HEK293 (cell line): ENCODE data around the gene LRRC30.

Source experiments
- CTCF ChIA-PET: fragments of 350-600 bp; formaldehyde crosslinking; extraction: SDS; loops from one replicate; lab custom pipeline; 2021; ENCODE audit warnings: antibody characterized with exemption; lab: Yijun Ruan, JAX
- POLR2A ChIA-PET: fragments of 300-600 bp; formaldehyde crosslinking; extraction: SDS; loops from one replicate; lab custom pipeline; 2020; ENCODE audit warnings: antibody characterized with exemption, inconsistent platforms; lab: Yijun Ruan, JAX
- H3K27ac ChIP-seq: fragments of 200-500 bp; sonication (Bioruptor generic); 2 replicates; pipeline ENCODE4 v1.5.1; 2014; ENCODE audit warnings: low read depth, low read length, control low read depth, inconsistent platforms; ENCODE audit errors: extremely low read depth
- H3K36me3 ChIP-seq, 2 experiments: fragments of 200-500 bp in 1 of 2; sonication (Bioruptor generic) in 1 of 2; 1 replicate in 1 of 2; 2 replicates in 1 of 2; pipeline ENCODE4 v1.5.1; 2014 to 2017; ENCODE audit warnings: inconsistent platforms in 2 of 2, low read length in 2 of 2; ENCODE audit not compliant: control insufficient read depth in 2 of 2, insufficient read depth in 1 of 2
- H3K4me1 ChIP-seq: fragments of 200-500 bp; sonication (Bioruptor generic); 2 replicates; pipeline ENCODE4 v1.5.1; 2014; ENCODE audit warnings: mild to moderate bottlenecking, low read length, inconsistent platforms; ENCODE audit not compliant: control insufficient read depth, insufficient read depth
- H3K4me3 ChIP-seq: 2 replicates; pipeline ENCODE4 v1.5.1; 2011; ENCODE audit warnings: low read depth, mild to moderate bottlenecking, control low read depth, low read length, moderate library complexity
- H3K9me3 ChIP-seq: fragments of 200-500 bp; sonication (Bioruptor generic); 2 replicates; pipeline ENCODE4 v1.5.1; 2014; ENCODE audit warnings: low read depth, low read length, inconsistent platforms; ENCODE audit not compliant: control insufficient read depth, insufficient read depth
- HOXC10 ChIP-seq: sonication (generic); formaldehyde crosslinking; IDR thresholded peaks from 2 replicates; pipeline ENCODE4 v1.8.1; 2023; ENCODE audit warnings: mild to moderate bottlenecking, missing genetic modification reagents
- OSR2 ChIP-seq: fragments of 450-650 bp; formaldehyde crosslinking; IDR thresholded peaks from 2 replicates; pipeline ENCODE4 v1.5.1; 2016; ENCODE audit warnings: missing biosample characterization, missing genetic modification characterization
- TRIM28 ChIP-seq: IDR thresholded peaks from 2 replicates; pipeline ENCODE4 v1.6.1; 2011; ENCODE audit warnings: low read length, control low read depth, borderline replicate concordance
- YY2 ChIP-seq: fragments of 450-650 bp; formaldehyde crosslinking; IDR thresholded peaks from 2 replicates; pipeline ENCODE4 v1.5.1; 2016; ENCODE audit warnings: missing biosample characterization, missing genetic modification characterization
- ZBTB1 ChIP-seq: fragments of 450-650 bp; formaldehyde crosslinking; IDR thresholded peaks from 2 replicates; pipeline ENCODE4 v1.5.1; 2016; ENCODE audit warnings: missing biosample characterization, missing genetic modification characterization
- ZIC2 ChIP-seq: fragments of 450-650 bp; formaldehyde crosslinking; IDR thresholded peaks from 2 replicates; pipeline ENCODE4 v1.5.1; 2016; ENCODE audit warnings: missing biosample characterization, missing genetic modification characterization
- ZNF133 ChIP-seq: fragments of 450-650 bp; formaldehyde crosslinking; IDR thresholded peaks from 2 replicates; pipeline ENCODE4 v1.5.1; 2016; ENCODE audit warnings: missing biosample characterization, missing genetic modification characterization
- ZNF174 ChIP-seq: fragments of 450-650 bp; formaldehyde crosslinking; IDR thresholded peaks from 2 replicates; pipeline ENCODE4 v1.5.0; 2017; ENCODE audit warnings: missing biosample characterization, mild to moderate bottlenecking, missing genetic modification characterization
- ZNF2 ChIP-seq: fragments of 450-650 bp; formaldehyde crosslinking; IDR thresholded peaks from 2 replicates; pipeline ENCODE4 v1.5.1; 2016; ENCODE audit warnings: missing biosample characterization, missing genetic modification characterization
- ZNF214 ChIP-seq: fragments of 450-650 bp; formaldehyde crosslinking; IDR thresholded peaks from 2 replicates; pipeline ENCODE4 v1.5.1; 2017; ENCODE audit warnings: missing biosample characterization, mild to moderate bottlenecking, missing genetic modification characterization, borderline replicate concordance
- ZNF335 ChIP-seq: fragments of 450-650 bp; formaldehyde crosslinking; conservative IDR thresholded peaks from 2 replicates; pipeline ENCODE4 v1.5.1; 2016; ENCODE audit warnings: missing biosample characterization, missing genetic modification characterization
- ZNF473 ChIP-seq: fragments of 450-650 bp; formaldehyde crosslinking; IDR thresholded peaks from 2 replicates; pipeline ENCODE4 v1.5.1; 2017; ENCODE audit warnings: missing biosample characterization, missing genetic modification characterization
- ZNF514 ChIP-seq: fragments of 450-650 bp; formaldehyde crosslinking; IDR thresholded peaks from 2 replicates; pipeline ENCODE4 v1.5.1; 2016; ENCODE audit warnings: missing biosample characterization, missing genetic modification characterization
- ZNF521 ChIP-seq: fragments of 450-650 bp; formaldehyde crosslinking; IDR thresholded peaks from 2 replicates; pipeline ENCODE4 v1.5.1; 2017; ENCODE audit warnings: missing biosample characterization, mild to moderate bottlenecking, missing genetic modification characterization
- ZNF544 ChIP-seq: fragments of 450-650 bp; formaldehyde crosslinking; IDR thresholded peaks from 2 replicates; pipeline ENCODE4 v1.5.0; 2017; ENCODE audit warnings: missing biosample characterization, missing genetic modification characterization
- ZNF560 ChIP-seq: fragments of 450-650 bp; formaldehyde crosslinking; IDR thresholded peaks from 2 replicates; pipeline ENCODE4 v1.5.1; 2017; ENCODE audit warnings: missing biosample characterization, missing genetic modification characterization, borderline replicate concordance
- ZNF561 ChIP-seq: fragments of 450-650 bp; IDR thresholded peaks from 2 replicates; pipeline ENCODE4 v1.5.1; 2018; ENCODE audit warnings: missing biosample characterization, missing genetic modification characterization, borderline replicate concordance
- ZNF624 ChIP-seq: fragments of 450-650 bp; formaldehyde crosslinking; IDR thresholded peaks from 2 replicates; pipeline ENCODE4 v1.5.1; 2017; ENCODE audit warnings: missing biosample characterization, missing genetic modification characterization
- ZNF768 ChIP-seq: fragments of 450-650 bp; formaldehyde crosslinking; IDR thresholded peaks from 2 replicates; pipeline ENCODE4 v1.5.1; 2018; ENCODE audit warnings: missing biosample characterization, mild to moderate bottlenecking, missing genetic modification characterization
- TF ChIP-seq, protein P1 (sequence below): fragments of 450-650 bp; IDR thresholded peaks from 2 replicates; pipeline ENCODE4 v1.5.1; 2018; ENCODE audit warnings: missing biosample characterization, missing genetic modification characterization
- TF ChIP-seq, protein P2 (sequence below): fragments of 450-650 bp; formaldehyde crosslinking; IDR thresholded peaks from 2 replicates; pipeline ENCODE4 v1.5.1; 2017; ENCODE audit warnings: missing biosample characterization, missing genetic modification characterization
- TF ChIP-seq, protein P3 (sequence below): fragments of 450-650 bp; formaldehyde crosslinking; conservative IDR thresholded peaks from 2 replicates; pipeline ENCODE4 v1.5.1; 2016; ENCODE audit warnings: low read depth, missing biosample characterization, missing genetic modification characterization

Gene LRRC30

DNA sequence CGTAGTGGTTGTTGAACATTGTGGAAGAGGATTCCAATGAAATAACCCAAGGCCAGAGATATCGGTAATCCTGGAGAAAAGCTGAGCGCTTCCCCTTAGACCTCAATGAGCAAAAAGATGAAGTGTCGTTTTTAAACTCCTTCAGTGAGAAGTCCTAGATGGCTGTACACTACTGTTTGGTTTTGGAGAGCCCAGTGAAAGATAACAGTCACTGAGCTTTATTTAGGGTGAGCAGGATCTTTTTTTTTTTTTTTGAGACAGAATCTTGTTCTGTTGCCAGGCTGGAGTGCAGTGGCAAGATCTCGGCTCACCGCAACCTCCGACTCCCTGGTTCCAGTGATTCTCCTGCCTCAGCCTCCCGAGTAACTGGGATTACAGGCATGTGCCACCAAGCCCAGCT lies 24.2 kb downstream of the LRRC30 start:
- no peak overlapping the region for H3K4me3 ChIP-seq
- H3K36me3 ChIP-seq: no peaks in the 10 kb centered on the region
- TF ChIP-seq, protein P1, sequence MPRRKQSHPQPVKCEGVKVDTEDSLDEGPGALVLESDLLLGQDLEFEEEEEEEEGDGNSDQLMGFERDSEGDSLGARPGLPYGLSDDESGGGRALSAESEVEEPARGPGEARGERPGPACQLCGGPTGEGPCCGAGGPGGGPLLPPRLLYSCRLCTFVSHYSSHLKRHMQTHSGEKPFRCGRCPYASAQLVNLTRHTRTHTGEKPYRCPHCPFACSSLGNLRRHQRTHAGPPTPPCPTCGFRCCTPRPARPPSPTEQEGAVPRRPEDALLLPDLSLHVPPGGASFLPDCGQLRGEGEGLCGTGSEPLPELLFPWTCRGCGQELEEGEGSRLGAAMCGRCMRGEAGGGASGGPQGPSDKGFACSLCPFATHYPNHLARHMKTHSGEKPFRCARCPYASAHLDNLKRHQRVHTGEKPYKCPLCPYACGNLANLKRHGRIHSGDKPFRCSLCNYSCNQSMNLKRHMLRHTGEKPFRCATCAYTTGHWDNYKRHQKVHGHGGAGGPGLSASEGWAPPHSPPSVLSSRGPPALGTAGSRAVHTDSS (tag by site-specific recombination): no peak
- TF ChIP-seq ZNF521 (tag by site-specific recombination) (no peak), TRIM28 (no peak), ZNF624 (tag by site-specific recombination) (no peak), ZNF214 (tag by site-specific recombination) (no peak)
- H3K27ac ChIP-seq: no peak overlapping the region
- ChIA-PET CTCF (no interaction called here), POLR2A (interaction anchor here (0.7 kb wide), 1 partner anchor 682 kb away, joined by 3 read pairs; no protein-coding TSS in a partner anchor)
- no peaks in the 10 kb centered on the region for H3K9me3 ChIP-seq
- H3K4me1 ChIP-seq: no peaks in the 10 kb centered on the region

DNA sequence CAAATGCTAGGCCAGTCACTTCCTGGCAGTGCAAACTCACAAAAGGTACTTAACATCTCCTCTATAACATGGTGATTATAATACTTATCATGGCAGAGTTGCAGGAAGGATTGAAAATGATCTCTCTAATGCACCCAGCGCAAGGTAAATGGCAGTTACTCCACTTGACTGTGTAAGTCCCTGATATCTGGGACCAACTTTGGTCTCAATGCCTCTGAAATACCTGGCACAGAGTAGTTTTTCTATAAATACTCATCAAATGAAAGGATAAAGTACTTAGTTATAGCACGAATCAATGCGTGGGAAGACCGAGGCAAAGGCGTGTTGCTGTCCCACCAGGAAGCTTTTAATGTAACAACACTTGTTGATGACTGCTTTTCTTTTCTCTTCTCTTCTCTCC lies 24.8 kb downstream of the LRRC30 start:
- TF ChIP-seq, protein P2, sequence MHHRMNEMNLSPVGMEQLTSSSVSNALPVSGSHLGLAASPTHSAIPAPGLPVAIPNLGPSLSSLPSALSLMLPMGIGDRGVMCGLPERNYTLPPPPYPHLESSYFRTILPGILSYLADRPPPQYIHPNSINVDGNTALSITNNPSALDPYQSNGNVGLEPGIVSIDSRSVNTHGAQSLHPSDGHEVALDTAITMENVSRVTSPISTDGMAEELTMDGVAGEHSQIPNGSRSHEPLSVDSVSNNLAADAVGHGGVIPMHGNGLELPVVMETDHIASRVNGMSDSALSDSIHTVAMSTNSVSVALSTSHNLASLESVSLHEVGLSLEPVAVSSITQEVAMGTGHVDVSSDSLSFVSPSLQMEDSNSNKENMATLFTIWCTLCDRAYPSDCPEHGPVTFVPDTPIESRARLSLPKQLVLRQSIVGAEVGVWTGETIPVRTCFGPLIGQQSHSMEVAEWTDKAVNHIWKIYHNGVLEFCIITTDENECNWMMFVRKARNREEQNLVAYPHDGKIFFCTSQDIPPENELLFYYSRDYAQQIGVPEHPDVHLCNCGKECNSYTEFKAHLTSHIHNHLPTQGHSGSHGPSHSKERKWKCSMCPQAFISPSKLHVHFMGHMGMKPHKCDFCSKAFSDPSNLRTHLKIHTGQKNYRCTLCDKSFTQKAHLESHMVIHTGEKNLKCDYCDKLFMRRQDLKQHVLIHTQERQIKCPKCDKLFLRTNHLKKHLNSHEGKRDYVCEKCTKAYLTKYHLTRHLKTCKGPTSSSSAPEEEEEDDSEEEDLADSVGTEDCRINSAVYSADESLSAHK (tag by site-specific recombination): no peak
- TF ChIP-seq ZNF2: no peak
- no peak for TF ChIP-seq ZIC2 (tag by site-specific recombination)
- no peak for TF ChIP-seq ZNF560 (tag by site-specific recombination)
- no peak for TF ChIP-seq ZNF174
- no peak for TF ChIP-seq OSR2 (tag by site-specific recombination)
- TF ChIP-seq ZNF335 (tag by site-specific recombination): no peak
- TF ChIP-seq ZNF768 (tag by site-specific recombination): no peak
- no peak for TF ChIP-seq HOXC10
- no peak for TF ChIP-seq ZNF133 (tag by site-specific recombination)
- no peak overlapping the region for H3K27ac ChIP-seq
- ChIA-PET CTCF (no interaction called here), POLR2A (no interaction called here)
- H3K36me3 ChIP-seq: no peaks in the 10 kb centered on the region
- no peaks in the 10 kb centered on the region for H3K9me3 ChIP-seq
- no peak overlapping the region for H3K4me3 ChIP-seq
- H3K4me1 ChIP-seq: no peaks in the 10 kb centered on the region

DNA sequence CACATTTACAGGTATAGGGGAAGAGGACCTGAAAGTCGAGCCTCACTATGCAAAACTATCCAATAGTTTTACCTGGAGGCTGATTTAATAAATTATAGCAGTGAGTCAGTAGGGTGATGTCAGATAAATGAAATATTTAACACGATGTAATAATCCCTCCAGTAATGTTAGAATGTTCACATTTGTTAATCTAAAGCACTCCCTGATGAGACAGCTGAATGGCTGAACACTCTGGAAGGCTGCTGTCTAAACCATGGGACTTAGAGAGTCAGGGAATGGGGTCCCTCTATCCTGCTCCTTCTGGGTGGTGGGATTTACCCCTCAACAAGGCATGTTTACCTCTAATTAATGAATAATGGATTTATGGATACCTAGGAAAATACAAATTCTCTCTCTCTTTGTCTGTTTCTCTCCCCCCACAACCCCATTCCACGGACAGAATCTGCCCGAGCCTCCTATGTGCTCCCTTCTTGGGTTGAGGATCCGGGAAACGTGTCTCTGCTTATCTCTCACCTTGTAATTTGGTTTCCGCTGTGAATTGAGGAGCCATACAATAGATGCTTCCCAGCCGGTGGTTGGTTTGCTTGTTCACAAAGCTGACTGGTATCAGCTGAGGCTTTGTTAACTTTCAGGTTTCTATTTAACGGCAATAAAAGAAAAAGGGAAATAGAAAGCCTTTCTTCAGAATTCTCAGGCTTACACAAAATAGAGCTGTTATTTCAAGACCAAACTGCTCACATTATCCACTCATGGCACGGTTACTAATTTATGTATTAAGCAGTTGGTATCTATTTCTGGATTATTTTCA lies 25.9 kb downstream of the LRRC30 start:
- H3K27ac ChIP-seq: no peak overlapping the region
- no peaks in the 10 kb centered on the region for H3K4me1 ChIP-seq
- CTCF ChIA-PET: no interaction called here
- H3K9me3 ChIP-seq: no peaks in the 10 kb centered on the region
- no peak for TF ChIP-seq ZNF133 (tag by site-specific recombination)
- TF ChIP-seq, all 188 proteins: peak for 0
- POLR2A ChIA-PET: no interaction called here
- Histone ChIP-seq H3K4me3 (no peak overlapping the region), H3K36me3 (no peaks in the 10 kb centered on the region)

DNA sequence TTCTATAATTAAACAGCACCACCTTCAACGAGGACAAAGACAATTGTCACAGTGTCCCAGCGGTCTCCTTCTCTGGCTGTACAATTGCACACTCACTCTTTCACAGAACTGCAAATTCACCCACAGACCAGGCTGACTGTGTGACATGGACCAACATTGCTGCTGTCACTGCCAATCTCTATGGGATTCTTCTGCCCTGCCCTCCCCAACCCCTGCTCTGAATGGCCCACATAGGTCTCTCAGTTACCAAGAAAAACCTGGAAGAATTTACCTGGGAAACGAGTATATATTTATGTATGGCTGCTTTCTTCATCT lies 26.5 kb downstream of the LRRC30 start:
- no peaks in the 10 kb centered on the region for H3K36me3 ChIP-seq
- H3K27ac ChIP-seq: no peak overlapping the region
- POLR2A ChIA-PET: no interaction called here
- H3K9me3 ChIP-seq: no peaks in the 10 kb centered on the region
- CTCF ChIA-PET: interaction anchor here (0.6 kb wide), 1 partner anchor 1133 kb away, joined by 3 read pairs; no protein-coding TSS in a partner anchor
- no peak overlapping the region for H3K4me3 ChIP-seq
- H3K4me1 ChIP-seq: no peaks in the 10 kb centered on the region
- TF ChIP-seq YY2 (tag by site-specific recombination): no peak
- no peak for TF ChIP-seq ZNF521 (tag by site-specific recombination)
- TF ChIP-seq, protein P3, sequence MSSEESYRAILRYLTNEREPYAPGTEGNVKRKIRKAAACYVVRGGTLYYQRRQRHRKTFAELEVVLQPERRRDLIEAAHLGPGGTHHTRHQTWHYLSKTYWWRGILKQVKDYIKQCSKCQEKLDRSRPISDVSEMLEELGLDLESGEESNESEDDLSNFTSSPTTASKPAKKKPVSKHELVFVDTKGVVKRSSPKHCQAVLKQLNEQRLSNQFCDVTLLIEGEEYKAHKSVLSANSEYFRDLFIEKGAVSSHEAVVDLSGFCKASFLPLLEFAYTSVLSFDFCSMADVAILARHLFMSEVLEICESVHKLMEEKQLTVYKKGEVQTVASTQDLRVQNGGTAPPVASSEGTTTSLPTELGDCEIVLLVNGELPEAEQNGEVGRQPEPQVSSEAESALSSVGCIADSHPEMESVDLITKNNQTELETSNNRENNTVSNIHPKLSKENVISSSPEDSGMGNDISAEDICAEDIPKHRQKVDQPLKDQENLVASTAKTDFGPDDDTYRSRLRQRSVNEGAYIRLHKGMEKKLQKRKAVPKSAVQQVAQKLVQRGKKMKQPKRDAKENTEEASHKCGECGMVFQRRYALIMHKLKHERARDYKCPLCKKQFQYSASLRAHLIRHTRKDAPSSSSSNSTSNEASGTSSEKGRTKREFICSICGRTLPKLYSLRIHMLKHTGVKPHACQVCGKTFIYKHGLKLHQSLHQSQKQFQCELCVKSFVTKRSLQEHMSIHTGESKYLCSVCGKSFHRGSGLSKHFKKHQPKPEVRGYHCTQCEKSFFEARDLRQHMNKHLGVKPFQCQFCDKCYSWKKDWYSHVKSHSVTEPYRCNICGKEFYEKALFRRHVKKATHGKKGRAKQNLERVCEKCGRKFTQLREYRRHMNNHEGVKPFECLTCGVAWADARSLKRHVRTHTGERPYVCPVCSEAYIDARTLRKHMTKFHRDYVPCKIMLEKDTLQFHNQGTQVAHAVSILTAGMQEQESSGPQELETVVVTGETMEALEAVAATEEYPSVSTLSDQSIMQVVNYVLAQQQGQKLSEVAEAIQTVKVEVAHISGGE (tag by site-specific recombination): no peak
- no peak for TF ChIP-seq ZNF473 (tag by site-specific recombination)
- no peak for TF ChIP-seq ZNF514 (tag by site-specific recombination)
- no peak for TF ChIP-seq ZNF561 (tag by site-specific recombination)
- TF ChIP-seq ZNF544 (tag by site-specific recombination): no peak
- TF ChIP-seq ZBTB1 (tag by site-specific recombination): no peak
